HEK293 (cell line): ENCODE measurements around the gene UBE2D2.
A peak's percentile ranks its signal among the peaks of the same experiment; 100 is the strongest.

ENCODE experiments used
- GFI1B ChIP-seq: fragments of 450-650 bp; formaldehyde crosslinking; IDR thresholded peaks from 2 replicates; pipeline ENCODE4 v1.5.1; 2016; ENCODE audit warnings: missing biosample characterization, missing genetic modification characterization
- KLF1 ChIP-seq: fragments of 450-650 bp; formaldehyde crosslinking; IDR thresholded peaks from 2 replicates; pipeline ENCODE4 v1.5.1; 2016; ENCODE audit warnings: missing biosample characterization, missing genetic modification characterization
- MEIS1 ChIP-seq: sonication (generic); formaldehyde crosslinking; IDR thresholded peaks from 2 replicates; pipeline ENCODE4 v1.8.1; 2022; ENCODE audit warnings: missing genetic modification reagents, mild to moderate bottlenecking, borderline replicate concordance
- OSR2 ChIP-seq: fragments of 450-650 bp; formaldehyde crosslinking; IDR thresholded peaks from 2 replicates; pipeline ENCODE4 v1.5.1; 2016; ENCODE audit warnings: missing biosample characterization, missing genetic modification characterization
- SP7 ChIP-seq: fragments of 450-650 bp; formaldehyde crosslinking; IDR thresholded peaks from 2 replicates; pipeline ENCODE4 v1.5.1; 2016; ENCODE audit warnings: missing biosample characterization, missing genetic modification characterization
- ZFP69B ChIP-seq: fragments of 450-650 bp; formaldehyde crosslinking; IDR thresholded peaks from 2 replicates; pipeline ENCODE4 v1.5.1; 2016; ENCODE audit warnings: missing biosample characterization, missing genetic modification characterization
- ZNF146 ChIP-seq: fragments of 450-650 bp; formaldehyde crosslinking; IDR thresholded peaks from 2 replicates; pipeline ENCODE4 v1.5.1; 2016; ENCODE audit warnings: missing biosample characterization, missing genetic modification characterization
- ZNF274 ChIP-seq, 2 experiments: fragments of 200-500 bp in 1 of 2; fragments of 450-650 bp in 1 of 2; sonication (Bioruptor generic) in 1 of 2; formaldehyde crosslinking in 1 of 2; IDR thresholded peaks; 2 replicates each; pipeline versions ENCODE4 v1.5.1 to v1.6.1; 2014 to 2016; ENCODE audit warnings: borderline replicate concordance in 1 of 2, inconsistent platforms in 1 of 2, low read length in 1 of 2, missing biosample characterization in 1 of 2, missing genetic modification characterization in 1 of 2
- ZNF350 ChIP-seq: fragments of 450-650 bp; formaldehyde crosslinking; IDR thresholded peaks from 2 replicates; pipeline ENCODE4 v1.5.0; 2017; ENCODE audit warnings: missing biosample characterization, mild to moderate bottlenecking, missing genetic modification characterization
- ZNF629 ChIP-seq: fragments of 450-650 bp; formaldehyde crosslinking; IDR thresholded peaks from 2 replicates; pipeline ENCODE4 v1.5.1; 2017; ENCODE audit warnings: missing biosample characterization, missing genetic modification characterization
- ZNF654 ChIP-seq: fragments of 450-650 bp; formaldehyde crosslinking; IDR thresholded peaks from 2 replicates; pipeline ENCODE4 v1.5.1; 2016; ENCODE audit warnings: low read depth, missing biosample characterization, missing genetic modification characterization
- ZNF658 ChIP-seq: fragments of 450-650 bp; formaldehyde crosslinking; IDR thresholded peaks from 2 replicates; pipeline ENCODE4; 2016; ENCODE audit warnings: missing biosample characterization, missing genetic modification characterization
- ZNF768 ChIP-seq: fragments of 450-650 bp; formaldehyde crosslinking; IDR thresholded peaks from 2 replicates; pipeline ENCODE4 v1.5.1; 2018; ENCODE audit warnings: missing biosample characterization, mild to moderate bottlenecking, missing genetic modification characterization
- ZNF791 ChIP-seq: fragments of 450-650 bp; formaldehyde crosslinking; IDR thresholded peaks from 2 replicates; pipeline ENCODE4 v1.5.1; 2016; ENCODE audit warnings: missing biosample characterization, missing genetic modification characterization
- ZSCAN16 ChIP-seq: fragments of 450-650 bp; formaldehyde crosslinking; IDR thresholded peaks from 2 replicates; pipeline ENCODE4 v1.5.1; 2016; ENCODE audit warnings: missing biosample characterization, missing genetic modification characterization
- ZSCAN23 ChIP-seq: fragments of 450-650 bp; formaldehyde crosslinking; IDR thresholded peaks from 2 replicates; pipeline ENCODE4 v1.5.1; 2016; ENCODE audit warnings: missing biosample characterization, missing genetic modification characterization
- TF ChIP-seq, protein P1 (sequence below): fragments of 450-650 bp; formaldehyde crosslinking; IDR thresholded peaks from 2 replicates; pipeline ENCODE4 v1.5.1; 2016; ENCODE audit warnings: missing biosample characterization, missing genetic modification characterization
- TF ChIP-seq, protein P2 (sequence below): fragments of 450-650 bp; formaldehyde crosslinking; IDR thresholded peaks from 2 replicates; pipeline ENCODE4 v1.5.1; 2016; ENCODE audit warnings: missing biosample characterization, missing genetic modification characterization
- TF ChIP-seq, protein P3 (sequence below): fragments of 450-650 bp; formaldehyde crosslinking; IDR thresholded peaks from 2 replicates; pipeline ENCODE4 v1.5.1; 2017; ENCODE audit warnings: missing biosample characterization, missing genetic modification characterization
- TF ChIP-seq, protein P4 (sequence below): fragments of 450-650 bp; formaldehyde crosslinking; IDR thresholded peaks from 2 replicates; pipeline ENCODE4 v1.5.1; 2016; ENCODE audit warnings: missing biosample characterization, missing genetic modification characterization, low read depth
- TF ChIP-seq, protein P5 (sequence below): fragments of 450-650 bp; formaldehyde crosslinking; IDR thresholded peaks from 2 replicates; pipeline ENCODE4 v1.5.1; 2016; ENCODE audit warnings: missing biosample characterization, missing genetic modification characterization
- TF ChIP-seq, protein P6 (sequence below): fragments of 450-650 bp; formaldehyde crosslinking; IDR thresholded peaks from 2 replicates; pipeline ENCODE4 v1.5.1; 2017; ENCODE audit warnings: missing biosample characterization, missing genetic modification characterization
- TF ChIP-seq, protein P7 (sequence below): fragments of 450-650 bp; formaldehyde crosslinking; IDR thresholded peaks from 2 replicates; pipeline ENCODE4 v1.5.1; 2016; ENCODE audit warnings: missing biosample characterization, missing genetic modification characterization, low read depth
- TF ChIP-seq, protein P8 (sequence below): fragments of 450-650 bp; formaldehyde crosslinking; IDR thresholded peaks from 2 replicates; pipeline ENCODE4 v1.5.1; 2016; ENCODE audit warnings: missing biosample characterization, missing genetic modification characterization
- TF ChIP-seq, protein P9 (sequence below): fragments of 450-650 bp; IDR thresholded peaks from 2 replicates; pipeline ENCODE4 v1.5.1; 2018; ENCODE audit warnings: missing biosample characterization, mild to moderate bottlenecking, missing genetic modification characterization

UBE2D2 gene

DNA sequence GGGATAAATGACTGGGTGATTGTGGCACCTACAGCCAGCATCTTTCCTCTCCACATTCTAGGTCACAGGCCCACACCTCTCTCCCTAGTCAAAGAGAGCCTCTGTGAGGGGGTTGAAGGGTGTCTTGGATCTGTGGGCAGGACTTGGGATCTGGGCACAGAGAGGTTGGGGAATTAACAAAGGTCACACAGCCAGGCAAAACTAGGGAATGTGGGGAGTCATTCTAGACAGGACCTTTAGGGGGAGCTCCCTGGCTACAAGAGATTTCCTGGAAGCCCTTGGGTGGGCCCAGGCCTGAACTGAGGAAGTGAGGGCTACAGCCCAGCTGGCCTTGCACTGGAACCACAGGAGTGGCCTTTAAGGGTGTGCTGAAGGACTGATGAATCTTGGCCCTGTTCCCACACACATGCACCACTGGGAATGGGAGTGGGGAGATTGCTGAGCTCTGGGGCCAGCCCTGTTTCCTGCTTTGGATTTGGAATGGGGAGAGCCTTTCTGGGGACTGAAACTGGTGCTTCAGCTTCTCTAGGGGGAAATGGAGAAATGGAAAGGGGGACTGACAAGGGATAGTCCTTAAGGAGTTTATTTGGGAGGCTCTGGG is 74.6 kb downstream of the UBE2D2 start (continued):
- TF ChIP-seq ZNF146 (tag by site-specific recombination) (no peak), ZSCAN16 (tag by site-specific recombination) (no peak), ZNF274 (IDR thresholded peaks at IDR 0.05; ENCODE audit: low read length) (no peak), ZNF274 (tag by site-specific recombination; IDR thresholded peaks at IDR 0.05; ENCODE audit: borderline replicate concordance) (no peak), ZFP69B (tag by site-specific recombination) (peak; percentile 88), ZNF791 (no peak), OSR2 (tag by site-specific recombination) (no peak), ZNF654 (peak; percentile 31), ZNF768 (tag by site-specific recombination) (peak; percentile 98), ZNF350 (tag by site-specific recombination) (no peak), ZSCAN23 (tag by site-specific recombination) (no peak), ZNF658 (no peak), GFI1B (no peak), ZNF629 (tag by site-specific recombination) (no peak), SP7 (tag by site-specific recombination) (peak; percentile 17; the same call in 1 of the 2 replicates), MEIS1 (CRISPR knock-in tag) (no peak), KLF1 (tag by site-specific recombination) (no peak)
- TF ChIP-seq, protein P1, sequence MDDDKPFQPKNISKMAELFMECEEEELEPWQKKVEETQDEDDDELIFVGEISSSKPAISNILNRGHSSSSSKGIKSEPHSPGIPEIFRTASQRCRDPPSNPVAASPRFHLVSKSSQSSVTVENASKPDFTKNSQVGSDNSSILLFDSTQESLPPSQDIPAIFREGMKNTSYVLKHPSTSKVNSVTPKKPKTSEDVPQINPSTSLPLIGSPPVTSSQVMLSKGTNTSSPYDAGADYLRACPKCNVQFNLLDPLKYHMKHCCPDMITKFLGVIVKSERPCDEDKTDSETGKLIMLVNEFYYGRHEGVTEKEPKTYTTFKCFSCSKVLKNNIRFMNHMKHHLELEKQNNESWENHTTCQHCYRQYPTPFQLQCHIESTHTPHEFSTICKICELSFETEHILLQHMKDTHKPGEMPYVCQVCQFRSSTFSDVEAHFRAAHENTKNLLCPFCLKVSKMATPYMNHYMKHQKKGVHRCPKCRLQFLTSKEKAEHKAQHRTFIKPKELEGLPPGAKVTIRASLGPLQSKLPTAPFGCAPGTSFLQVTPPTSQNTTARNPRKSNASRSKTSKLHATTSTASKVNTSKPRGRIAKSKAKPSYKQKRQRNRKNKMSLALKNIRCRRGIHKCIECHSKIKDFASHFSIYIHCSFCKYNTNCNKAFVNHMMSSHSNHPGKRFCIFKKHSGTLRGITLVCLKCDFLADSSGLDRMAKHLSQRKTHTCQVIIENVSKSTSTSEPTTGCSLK: no peak
- TF ChIP-seq, protein P2, sequence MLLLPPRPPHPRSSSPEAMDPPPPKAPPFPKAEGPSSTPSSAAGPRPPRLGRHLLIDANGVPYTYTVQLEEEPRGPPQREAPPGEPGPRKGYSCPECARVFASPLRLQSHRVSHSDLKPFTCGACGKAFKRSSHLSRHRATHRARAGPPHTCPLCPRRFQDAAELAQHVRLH: 0 out of 2 replicates have a peak, but pooled peaks have one; percentile 46
- TF ChIP-seq, protein P3, sequence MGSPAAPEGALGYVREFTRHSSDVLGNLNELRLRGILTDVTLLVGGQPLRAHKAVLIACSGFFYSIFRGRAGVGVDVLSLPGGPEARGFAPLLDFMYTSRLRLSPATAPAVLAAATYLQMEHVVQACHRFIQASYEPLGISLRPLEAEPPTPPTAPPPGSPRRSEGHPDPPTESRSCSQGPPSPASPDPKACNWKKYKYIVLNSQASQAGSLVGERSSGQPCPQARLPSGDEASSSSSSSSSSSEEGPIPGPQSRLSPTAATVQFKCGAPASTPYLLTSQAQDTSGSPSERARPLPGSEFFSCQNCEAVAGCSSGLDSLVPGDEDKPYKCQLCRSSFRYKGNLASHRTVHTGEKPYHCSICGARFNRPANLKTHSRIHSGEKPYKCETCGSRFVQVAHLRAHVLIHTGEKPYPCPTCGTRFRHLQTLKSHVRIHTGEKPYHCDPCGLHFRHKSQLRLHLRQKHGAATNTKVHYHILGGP (tag by site-specific recombination): no peak
- TF ChIP-seq, protein P4, sequence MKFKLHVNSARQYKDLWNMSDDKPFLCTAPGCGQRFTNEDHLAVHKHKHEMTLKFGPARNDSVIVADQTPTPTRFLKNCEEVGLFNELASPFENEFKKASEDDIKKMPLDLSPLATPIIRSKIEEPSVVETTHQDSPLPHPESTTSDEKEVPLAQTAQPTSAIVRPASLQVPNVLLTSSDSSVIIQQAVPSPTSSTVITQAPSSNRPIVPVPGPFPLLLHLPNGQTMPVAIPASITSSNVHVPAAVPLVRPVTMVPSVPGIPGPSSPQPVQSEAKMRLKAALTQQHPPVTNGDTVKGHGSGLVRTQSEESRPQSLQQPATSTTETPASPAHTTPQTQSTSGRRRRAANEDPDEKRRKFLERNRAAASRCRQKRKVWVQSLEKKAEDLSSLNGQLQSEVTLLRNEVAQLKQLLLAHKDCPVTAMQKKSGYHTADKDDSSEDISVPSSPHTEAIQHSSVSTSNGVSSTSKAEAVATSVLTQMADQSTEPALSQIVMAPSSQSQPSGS: no peak
- TF ChIP-seq, protein P5, sequence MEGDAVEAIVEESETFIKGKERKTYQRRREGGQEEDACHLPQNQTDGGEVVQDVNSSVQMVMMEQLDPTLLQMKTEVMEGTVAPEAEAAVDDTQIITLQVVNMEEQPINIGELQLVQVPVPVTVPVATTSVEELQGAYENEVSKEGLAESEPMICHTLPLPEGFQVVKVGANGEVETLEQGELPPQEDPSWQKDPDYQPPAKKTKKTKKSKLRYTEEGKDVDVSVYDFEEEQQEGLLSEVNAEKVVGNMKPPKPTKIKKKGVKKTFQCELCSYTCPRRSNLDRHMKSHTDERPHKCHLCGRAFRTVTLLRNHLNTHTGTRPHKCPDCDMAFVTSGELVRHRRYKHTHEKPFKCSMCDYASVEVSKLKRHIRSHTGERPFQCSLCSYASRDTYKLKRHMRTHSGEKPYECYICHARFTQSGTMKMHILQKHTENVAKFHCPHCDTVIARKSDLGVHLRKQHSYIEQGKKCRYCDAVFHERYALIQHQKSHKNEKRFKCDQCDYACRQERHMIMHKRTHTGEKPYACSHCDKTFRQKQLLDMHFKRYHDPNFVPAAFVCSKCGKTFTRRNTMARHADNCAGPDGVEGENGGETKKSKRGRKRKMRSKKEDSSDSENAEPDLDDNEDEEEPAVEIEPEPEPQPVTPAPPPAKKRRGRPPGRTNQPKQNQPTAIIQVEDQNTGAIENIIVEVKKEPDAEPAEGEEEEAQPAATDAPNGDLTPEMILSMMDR (tag by site-specific recombination): 0 out of 2 replicates have a peak, but pooled peaks have one; percentile 13
- TF ChIP-seq, protein P6, sequence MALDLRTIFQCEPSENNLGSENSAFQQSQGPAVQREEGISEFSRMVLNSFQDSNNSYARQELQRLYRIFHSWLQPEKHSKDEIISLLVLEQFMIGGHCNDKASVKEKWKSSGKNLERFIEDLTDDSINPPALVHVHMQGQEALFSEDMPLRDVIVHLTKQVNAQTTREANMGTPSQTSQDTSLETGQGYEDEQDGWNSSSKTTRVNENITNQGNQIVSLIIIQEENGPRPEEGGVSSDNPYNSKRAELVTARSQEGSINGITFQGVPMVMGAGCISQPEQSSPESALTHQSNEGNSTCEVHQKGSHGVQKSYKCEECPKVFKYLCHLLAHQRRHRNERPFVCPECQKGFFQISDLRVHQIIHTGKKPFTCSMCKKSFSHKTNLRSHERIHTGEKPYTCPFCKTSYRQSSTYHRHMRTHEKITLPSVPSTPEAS: peak; percentile 42
- TF ChIP-seq, protein P7, sequence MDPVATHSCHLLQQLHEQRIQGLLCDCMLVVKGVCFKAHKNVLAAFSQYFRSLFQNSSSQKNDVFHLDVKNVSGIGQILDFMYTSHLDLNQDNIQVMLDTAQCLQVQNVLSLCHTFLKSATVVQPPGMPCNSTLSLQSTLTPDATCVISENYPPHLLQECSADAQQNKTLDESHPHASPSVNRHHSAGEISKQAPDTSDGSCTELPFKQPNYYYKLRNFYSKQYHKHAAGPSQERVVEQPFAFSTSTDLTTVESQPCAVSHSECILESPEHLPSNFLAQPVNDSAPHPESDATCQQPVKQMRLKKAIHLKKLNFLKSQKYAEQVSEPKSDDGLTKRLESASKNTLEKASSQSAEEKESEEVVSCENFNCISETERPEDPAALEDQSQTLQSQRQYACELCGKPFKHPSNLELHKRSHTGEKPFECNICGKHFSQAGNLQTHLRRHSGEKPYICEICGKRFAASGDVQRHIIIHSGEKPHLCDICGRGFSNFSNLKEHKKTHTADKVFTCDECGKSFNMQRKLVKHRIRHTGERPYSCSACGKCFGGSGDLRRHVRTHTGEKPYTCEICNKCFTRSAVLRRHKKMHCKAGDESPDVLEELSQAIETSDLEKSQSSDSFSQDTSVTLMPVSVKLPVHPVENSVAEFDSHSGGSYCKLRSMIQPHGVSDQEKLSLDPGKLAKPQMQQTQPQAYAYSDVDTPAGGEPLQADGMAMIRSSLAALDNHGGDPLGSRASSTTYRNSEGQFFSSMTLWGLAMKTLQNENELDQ (tag by site-specific recombination): no peak
- TF ChIP-seq, protein P8, sequence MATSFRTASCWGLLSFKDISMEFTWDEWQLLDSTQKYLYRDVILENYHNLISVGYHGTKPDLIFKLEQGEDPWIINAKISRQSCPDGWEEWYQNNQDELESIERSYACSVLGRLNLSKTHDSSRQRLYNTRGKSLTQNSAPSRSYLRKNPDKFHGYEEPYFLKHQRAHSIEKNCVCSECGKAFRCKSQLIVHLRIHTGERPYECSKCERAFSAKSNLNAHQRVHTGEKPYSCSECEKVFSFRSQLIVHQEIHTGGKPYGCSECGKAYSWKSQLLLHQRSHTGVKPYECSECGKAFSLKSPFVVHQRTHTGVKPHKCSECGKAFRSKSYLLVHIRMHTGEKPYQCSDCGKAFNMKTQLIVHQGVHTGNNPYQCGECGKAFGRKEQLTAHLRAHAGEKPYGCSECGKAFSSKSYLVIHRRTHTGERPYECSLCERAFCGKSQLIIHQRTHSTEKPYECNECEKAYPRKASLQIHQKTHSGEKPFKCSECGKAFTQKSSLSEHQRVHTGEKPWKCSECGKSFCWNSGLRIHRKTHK: no peak
- TF ChIP-seq, protein P9, sequence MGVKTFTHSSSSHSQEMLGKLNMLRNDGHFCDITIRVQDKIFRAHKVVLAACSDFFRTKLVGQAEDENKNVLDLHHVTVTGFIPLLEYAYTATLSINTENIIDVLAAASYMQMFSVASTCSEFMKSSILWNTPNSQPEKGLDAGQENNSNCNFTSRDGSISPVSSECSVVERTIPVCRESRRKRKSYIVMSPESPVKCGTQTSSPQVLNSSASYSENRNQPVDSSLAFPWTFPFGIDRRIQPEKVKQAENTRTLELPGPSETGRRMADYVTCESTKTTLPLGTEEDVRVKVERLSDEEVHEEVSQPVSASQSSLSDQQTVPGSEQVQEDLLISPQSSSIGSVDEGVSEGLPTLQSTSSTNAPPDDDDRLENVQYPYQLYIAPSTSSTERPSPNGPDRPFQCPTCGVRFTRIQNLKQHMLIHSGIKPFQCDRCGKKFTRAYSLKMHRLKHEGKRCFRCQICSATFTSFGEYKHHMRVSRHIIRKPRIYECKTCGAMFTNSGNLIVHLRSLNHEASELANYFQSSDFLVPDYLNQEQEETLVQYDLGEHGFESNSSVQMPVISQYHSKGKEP: no peak
